ENCODE data around the gene NTMT2.

NTMT2 gene

GRCh38 chr1:170131450-170131849 lies 14.3 kb upstream of the NTMT2 start:
- no peak for TF ChIP-seq CREB1 (IDR thresholded peaks at IDR 0.05; ENCODE audit: low read depth)
- TF ChIP-seq ZBTB7A (IDR thresholded peaks at IDR 0.05; ENCODE audit: low read depth): no peak
- no peak for TF ChIP-seq TEAD4 (IDR thresholded peaks at IDR 0.05)
- TF ChIP-seq EP300 (IDR thresholded peaks at IDR 0.05; ENCODE audit: borderline replicate concordance): no peak
- no peak for TF ChIP-seq TCF12 (IDR thresholded peaks at IDR 0.05; ENCODE audit: low read depth)
- no peak for TF ChIP-seq CEBPB (IDR thresholded peaks at IDR 0.05)
- no peak for TF ChIP-seq YY1 (IDR thresholded peaks at IDR 0.05; ENCODE audit: low read depth)
- no peak for TF ChIP-seq MAX (IDR thresholded peaks at IDR 0.05)
- TF ChIP-seq EGR1 (IDR thresholded peaks at IDR 0.05): no peak

- no peak for TF ChIP-seq TEAD4 (IDR thresholded peaks at IDR 0.05)
- no peak for TF ChIP-seq ZBTB7A (IDR thresholded peaks at IDR 0.05; ENCODE audit: low read depth)
- TF ChIP-seq NFIC (IDR thresholded peaks at IDR 0.05): no peak
- no peak for TF ChIP-seq EGR1 (IDR thresholded peaks at IDR 0.05)
Measured at GRCh38 chr1:170131984-170132383, 13.8 kb upstream of the NTMT2 start.

- TF ChIP-seq EP300 (IDR thresholded peaks at IDR 0.05; ENCODE audit: borderline replicate concordance): no peak
- no peak for TF ChIP-seq RAD21 (IDR thresholded peaks at IDR 0.05; ENCODE audit: low read depth)
- no peak for TF ChIP-seq TCF12 (IDR thresholded peaks at IDR 0.05; ENCODE audit: low read depth)
- no peak for TF ChIP-seq USF1 (IDR thresholded peaks at IDR 0.05)
- TF ChIP-seq REST (IDR thresholded peaks at IDR 0.05; ENCODE audit: low read depth): no peak
- no peak for TF ChIP-seq ZBTB7A (IDR thresholded peaks at IDR 0.05; ENCODE audit: low read depth)
- TF ChIP-seq TAF1 (IDR thresholded peaks at IDR 0.05; ENCODE audit: low read depth): no peak
- TF ChIP-seq CREB1 (IDR thresholded peaks at IDR 0.05; ENCODE audit: low read depth): no peak
- TF ChIP-seq NFIC (IDR thresholded peaks at IDR 0.05): no peak
- TF ChIP-seq EGR1 (IDR thresholded peaks at IDR 0.05): no peak
- no peak for TF ChIP-seq YY1 (IDR thresholded peaks at IDR 0.05; ENCODE audit: low read depth)
- no peak for TF ChIP-seq FOXM1 (IDR thresholded peaks at IDR 0.05; ENCODE audit: borderline replicate concordance, low read depth)
- no peak for TF ChIP-seq MAX (IDR thresholded peaks at IDR 0.05)
- no peak for TF ChIP-seq CEBPB (IDR thresholded peaks at IDR 0.05)
- TF ChIP-seq TEAD4 (IDR thresholded peaks at IDR 0.05): no peak
Measured at GRCh38 chr1:170133766-170134495, 11.8 kb upstream of the NTMT2 start.

GRCh38 chr1:170134521-170134920 lies 11.2 kb upstream of the NTMT2 start:
- TF ChIP-seq RAD21 (IDR thresholded peaks at IDR 0.05; ENCODE audit: low read depth): no peak

- no peak for TF ChIP-seq CEBPB (IDR thresholded peaks at IDR 0.05)
- TF ChIP-seq TEAD4 (IDR thresholded peaks at IDR 0.05): no peak
- no peak for TF ChIP-seq RAD21 (IDR thresholded peaks at IDR 0.05; ENCODE audit: low read depth)
- no peak for TF ChIP-seq TAF1 (IDR thresholded peaks at IDR 0.05; ENCODE audit: low read depth)
- TF ChIP-seq FOXM1 (IDR thresholded peaks at IDR 0.05; ENCODE audit: borderline replicate concordance, low read depth): no peak
- no peak for TF ChIP-seq EGR1 (IDR thresholded peaks at IDR 0.05)
- TF ChIP-seq NFIC (IDR thresholded peaks at IDR 0.05): no peak
- no peak for TF ChIP-seq REST (IDR thresholded peaks at IDR 0.05; ENCODE audit: low read depth)
- TF ChIP-seq YY1 (IDR thresholded peaks at IDR 0.05; ENCODE audit: low read depth): no peak
Measured at GRCh38 chr1:170140371-170140770, 5.4 kb upstream of the NTMT2 start.

- TF ChIP-seq EP300 (IDR thresholded peaks at IDR 0.05; ENCODE audit: borderline replicate concordance) (no peak), TCF12 (IDR thresholded peaks at IDR 0.05; ENCODE audit: low read depth) (no peak)
Measured at GRCh38 chr1:170145061-170145460, 698 bp upstream of the NTMT2 start.

- no peak for TF ChIP-seq TCF12 (IDR thresholded peaks at IDR 0.05; ENCODE audit: low read depth)
- TF ChIP-seq EP300 (IDR thresholded peaks at IDR 0.05; ENCODE audit: borderline replicate concordance): no peak
- TF ChIP-seq ZBTB7A (IDR thresholded peaks at IDR 0.05; ENCODE audit: low read depth): no peak
- TF ChIP-seq USF1 (IDR thresholded peaks at IDR 0.05): no peak
- no peak for TF ChIP-seq YY1 (IDR thresholded peaks at IDR 0.05; ENCODE audit: low read depth)
- no peak for TF ChIP-seq FOXM1 (IDR thresholded peaks at IDR 0.05; ENCODE audit: borderline replicate concordance, low read depth)
- no peak for TF ChIP-seq NFIC (IDR thresholded peaks at IDR 0.05)
- TF ChIP-seq CEBPB (IDR thresholded peaks at IDR 0.05): no peak
- TF ChIP-seq EGR1 (IDR thresholded peaks at IDR 0.05): no peak
Measured at GRCh38 chr1:170146720-170147263, 1.0 kb downstream of the NTMT2 start.
